Measurements from ENCODE around the gene NACC2. TPM values are rescaled to one million over a fixed set of nuclear protein-coding genes. Genes with fewer than 3 reads are reported as not detected.

The NACC2 gene
- total RNA-seq, 1 experiment from 2014 or later = 62.0 TPM

- H3K9me3 ChIP-seq (ENCODE audit: control insufficient read depth, insufficient read depth, low read depth, low read length) = no peaks in the 10 kb centered on the region
- POLR2A ChIA-PET = no interaction called here
- H3K36me3 ChIP-seq (ENCODE audit: control insufficient read depth, insufficient read depth, low read length) = no peaks in the 10 kb centered on the region
- ATAC-seq = no peak
- in situ Hi-C loops (cut with HindIII; ENCODE audit: low pct_unique_long_range_greater_than_20kb, low sequenced_read_pairs) = no loop called here
- no peak for DNase-seq (ENCODE audit: low read depth, low spot score)
- peak overlapping the region; percentile 94 for H3K27ac ChIP-seq (ENCODE audit: low read length)
- CTCF ChIA-PET = interaction anchor here (0.5 kb wide), 1 partner anchor 369 kb away, joined by 3 read pairs; no protein-coding TSS in a partner anchor
- intact Hi-C loops (cut with micrococcal nuclease; ENCODE audit: unreplicated experiment) = no loop called here
- no peaks in the 10 kb centered on the region for H3K27me3 ChIP-seq (ENCODE audit: control insufficient read depth, insufficient read depth, low read length)
- TF ChIP-seq POLR2AphosphoS5 (IDR thresholded peaks at IDR 0.05; ENCODE audit: low read depth, low read length) = no peak
- no peak for TF ChIP-seq SIN3A (IDR thresholded peaks at IDR 0.05; ENCODE audit: borderline replicate concordance, insufficient read depth, low read depth, low read length)
- no peak for TF ChIP-seq REST (IDR thresholded peaks at IDR 0.05; ENCODE audit: insufficient read depth in 1 of 2, low read depth in 2 of 2, low read length in 1 of 2)
- TF ChIP-seq TCF7L2 (IDR thresholded peaks at IDR 0.05; ENCODE audit: low read depth, low read length) = no peak
- TF ChIP-seq CTCF (IDR thresholded peaks at IDR 0.05) = no peak
- H3K4me1 ChIP-seq (ENCODE audit: control insufficient read depth, insufficient read depth, low read length) = peaks cover 70% of the 10 kb centered on the region
- no peak overlapping the region for H3K4me3 ChIP-seq (ENCODE audit: low read depth in 2 of 2, low read length in 2 of 2)
- no TSS peak for BruUV-seq (replicated peaks)
These were observed 40.0 kb downstream of the NACC2 start for GRCh38 chr9:136054798-136055714.

GRCh38 chr9:136054146-136054545 is 40.9 kb downstream of the NACC2 start:
- no peak for ATAC-seq
- H3K27ac ChIP-seq (ENCODE audit: low read length) = peak overlapping the region; percentile 94

More at GRCh38 chr9:136054146-136054545, 40.9 kb downstream of the NACC2 start:
- Histone ChIP-seq H3K9me3 (ENCODE audit: control insufficient read depth, insufficient read depth, low read depth, low read length) (no peaks in the 10 kb centered on the region), H3K4me3 (ENCODE audit: low read depth in 2 of 2, low read length in 2 of 2) (no peak overlapping the region), H3K36me3 (ENCODE audit: control insufficient read depth, insufficient read depth, low read length) (no peaks in the 10 kb centered on the region), H3K4me1 (ENCODE audit: control insufficient read depth, insufficient read depth, low read length) (peaks cover 68% of the 10 kb centered on the region), H3K27me3 (ENCODE audit: control insufficient read depth, insufficient read depth, low read length) (no peaks in the 10 kb centered on the region)
- BruUV-seq (replicated peaks) = no TSS peak
- CTCF ChIA-PET = interaction anchor here (0.5 to 0.6 kb wide), 3 partner anchors 25 to 370 kb away, joined by 3 to 4 read pairs (median 3); no protein-coding TSS in a partner anchor
- intact Hi-C loops (cut with micrococcal nuclease; ENCODE audit: unreplicated experiment) = no loop called here
- TF ChIP-seq REST (IDR thresholded peaks at IDR 0.05; ENCODE audit: insufficient read depth in 1 of 2, low read depth in 2 of 2, low read length in 1 of 2) (no peak), CTCF (IDR thresholded peaks at IDR 0.05) (no peak), TCF7L2 (IDR thresholded peaks at IDR 0.05; ENCODE audit: low read depth, low read length) (no peak), POLR2AphosphoS5 (IDR thresholded peaks at IDR 0.05; ENCODE audit: low read depth, low read length) (no peak)
- DNase-seq (ENCODE audit: low read depth, low spot score) = no peak
- POLR2A ChIA-PET = no interaction called here
- in situ Hi-C loops (cut with HindIII; ENCODE audit: low pct_unique_long_range_greater_than_20kb, low sequenced_read_pairs) = no loop called here
